Measurements from ENCODE around the gene PKN3.

GRCh38 chr9:128715436-128715750 is 13.1 kb downstream of the PKN3 start:
- TF ChIP-seq, protein P1, sequence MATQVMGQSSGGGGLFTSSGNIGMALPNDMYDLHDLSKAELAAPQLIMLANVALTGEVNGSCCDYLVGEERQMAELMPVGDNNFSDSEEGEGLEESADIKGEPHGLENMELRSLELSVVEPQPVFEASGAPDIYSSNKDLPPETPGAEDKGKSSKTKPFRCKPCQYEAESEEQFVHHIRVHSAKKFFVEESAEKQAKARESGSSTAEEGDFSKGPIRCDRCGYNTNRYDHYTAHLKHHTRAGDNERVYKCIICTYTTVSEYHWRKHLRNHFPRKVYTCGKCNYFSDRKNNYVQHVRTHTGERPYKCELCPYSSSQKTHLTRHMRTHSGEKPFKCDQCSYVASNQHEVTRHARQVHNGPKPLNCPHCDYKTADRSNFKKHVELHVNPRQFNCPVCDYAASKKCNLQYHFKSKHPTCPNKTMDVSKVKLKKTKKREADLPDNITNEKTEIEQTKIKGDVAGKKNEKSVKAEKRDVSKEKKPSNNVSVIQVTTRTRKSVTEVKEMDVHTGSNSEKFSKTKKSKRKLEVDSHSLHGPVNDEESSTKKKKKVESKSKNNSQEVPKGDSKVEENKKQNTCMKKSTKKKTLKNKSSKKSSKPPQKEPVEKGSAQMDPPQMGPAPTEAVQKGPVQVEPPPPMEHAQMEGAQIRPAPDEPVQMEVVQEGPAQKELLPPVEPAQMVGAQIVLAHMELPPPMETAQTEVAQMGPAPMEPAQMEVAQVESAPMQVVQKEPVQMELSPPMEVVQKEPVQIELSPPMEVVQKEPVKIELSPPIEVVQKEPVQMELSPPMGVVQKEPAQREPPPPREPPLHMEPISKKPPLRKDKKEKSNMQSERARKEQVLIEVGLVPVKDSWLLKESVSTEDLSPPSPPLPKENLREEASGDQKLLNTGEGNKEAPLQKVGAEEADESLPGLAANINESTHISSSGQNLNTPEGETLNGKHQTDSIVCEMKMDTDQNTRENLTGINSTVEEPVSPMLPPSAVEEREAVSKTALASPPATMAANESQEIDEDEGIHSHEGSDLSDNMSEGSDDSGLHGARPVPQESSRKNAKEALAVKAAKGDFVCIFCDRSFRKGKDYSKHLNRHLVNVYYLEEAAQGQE (IDR thresholded peaks at IDR 0.05; ENCODE audit: insufficient read depth in 1 of 2, low read depth in 2 of 2, low read length in 2 of 2), result no peak
- TF ChIP-seq POLR2AphosphoS5 (IDR thresholded peaks at IDR 0.05; ENCODE audit: low read depth, low read length), result no peak
- no peak for TF ChIP-seq SIN3A (IDR thresholded peaks at IDR 0.05; ENCODE audit: borderline replicate concordance, insufficient read depth, low read length)
- no peak for TF ChIP-seq TAF1 (IDR thresholded peaks at IDR 0.05; ENCODE audit: borderline replicate concordance, insufficient read depth, low read length)
